T-helper 1 cell (primary cell): ENCODE measurements around the gene PDS5B.
A peak's percentile ranks its signal among the peaks of the same experiment; 100 is the strongest.
"Not testable (repeated sequence)": the region's sequence is repeated elsewhere in the genome, so short reads cannot be mapped to it uniquely, and the experiment has no call there.

ENCODE experiments used
- DNase-seq, 5 donors: peaks; one replicate each; pipeline ENCODE4 v3.0.0-alpha.2; 2012 to 2020

Gene PDS5B

GRCh38 chr13:32728327-32728726, 142.1 kb downstream of the PDS5B start:
- no peak for DNase-seq

DNA sequence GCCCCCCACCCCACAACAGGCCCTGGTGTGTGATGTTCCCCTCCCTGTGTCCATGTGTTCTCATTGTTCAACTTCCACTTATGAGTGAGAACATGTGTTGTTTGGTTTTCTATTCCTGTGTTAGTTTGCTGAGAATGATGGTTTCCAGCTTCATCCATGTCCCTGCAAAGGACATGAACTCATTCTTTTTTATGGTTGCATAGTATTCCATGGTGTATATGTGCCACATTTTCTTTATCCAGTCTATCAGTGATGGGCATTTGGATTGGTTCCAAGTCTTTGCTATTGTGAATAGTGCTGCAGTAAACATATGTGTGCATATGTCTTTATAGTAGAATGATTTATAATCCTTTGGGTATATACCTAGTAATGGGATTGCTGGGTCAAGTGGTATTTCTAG, 142.8 kb downstream of the PDS5B start:
- DNase-seq = not testable (repeated sequence)

DNA sequence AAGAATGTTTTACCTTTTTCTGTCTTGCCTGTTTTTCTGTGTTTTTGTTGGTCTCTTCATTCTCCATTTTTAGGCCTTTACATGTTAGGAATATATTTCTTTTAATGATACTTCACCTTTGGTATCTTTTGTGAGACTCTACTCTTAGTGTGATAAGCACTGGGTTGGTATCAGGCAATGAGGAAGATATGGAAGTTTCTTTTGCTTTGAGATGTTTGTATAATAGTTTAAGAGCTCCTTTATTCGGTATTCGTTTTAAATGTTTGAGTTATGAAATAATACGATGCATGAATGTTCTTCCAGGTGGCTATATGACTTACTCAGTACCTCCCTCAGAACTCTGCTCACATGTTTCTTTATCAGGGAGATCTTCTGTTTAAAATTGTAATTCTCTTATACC, 144.8 kb downstream of the PDS5B start:
- DNase-seq = no peak

GRCh38 chr13:32731576-32731975, 145.3 kb downstream of the PDS5B start:
- peak in 1 of 5 donors; percentile 7 for DNase-seq

- DNase-seq = no peak
These were observed 147.4 kb downstream of the PDS5B start for GRCh38 chr13:32733690-32734089.

DNA sequence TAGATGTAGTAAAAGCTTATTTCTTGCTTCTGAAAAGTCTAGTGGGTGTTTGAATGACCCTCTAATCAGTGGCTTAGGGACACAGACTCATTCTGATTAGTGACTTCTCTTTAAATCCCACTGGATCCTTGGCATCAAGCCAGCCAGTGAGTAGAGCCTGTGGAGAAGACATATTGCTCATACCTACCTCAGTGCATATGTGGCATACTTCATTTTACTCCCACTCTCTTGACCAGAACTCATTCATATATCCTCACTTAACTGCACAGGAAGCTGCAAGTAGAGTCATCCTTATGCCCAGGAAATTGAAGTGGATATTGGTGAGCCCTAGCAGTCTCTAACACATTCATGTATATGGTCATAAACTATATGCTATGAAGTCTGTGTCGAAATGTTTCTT, 148.3 kb downstream of the PDS5B start:
- no peak for DNase-seq

DNA sequence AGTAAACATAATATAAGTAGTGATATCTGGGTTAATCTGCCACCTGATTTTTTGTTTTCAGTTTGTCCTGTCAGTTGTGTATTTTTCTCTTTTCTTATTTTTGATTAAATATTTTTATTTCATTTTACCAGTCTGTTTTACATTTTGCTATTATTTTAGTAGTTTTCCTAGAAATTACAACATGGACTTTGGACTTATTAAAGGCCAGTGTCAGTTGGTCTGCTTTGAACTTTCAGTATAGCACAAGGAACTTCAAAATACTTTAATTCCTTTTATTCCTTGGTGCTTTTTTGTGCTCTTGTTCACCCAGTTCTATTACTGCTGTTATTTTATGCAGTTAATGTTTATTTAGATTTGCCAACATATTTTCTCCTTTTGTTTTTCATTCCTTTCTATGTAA, 149.6 kb downstream of the PDS5B start:
- no peak for DNase-seq

GRCh38 chr13:32736648-32737047, 150.4 kb downstream of the PDS5B start:
- no peak for DNase-seq

DNA sequence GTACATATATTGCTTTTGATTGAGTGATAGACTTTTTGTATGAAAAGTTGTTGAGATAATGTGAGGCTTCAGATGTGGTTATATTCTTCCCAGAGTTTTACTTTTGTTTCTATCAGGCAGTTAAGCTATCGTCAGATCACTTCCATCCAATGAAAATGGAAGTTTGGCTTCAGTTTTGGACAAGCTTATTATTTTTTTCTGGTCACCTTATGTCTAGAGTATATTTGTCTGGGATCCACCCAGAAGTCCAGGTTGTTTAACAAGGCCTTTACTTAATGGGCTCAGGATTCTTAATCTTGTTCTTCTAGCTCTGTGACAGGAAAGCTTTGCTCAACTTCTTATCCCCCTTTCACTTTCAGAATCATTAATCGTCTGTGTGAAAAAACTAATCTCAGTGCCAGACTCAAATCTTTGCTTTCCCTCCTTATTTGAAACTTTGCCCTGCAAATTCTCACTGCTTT, 150.9 kb downstream of the PDS5B start:
- DNase-seq = peak in 1 of 5 donors; percentile 55

DNA sequence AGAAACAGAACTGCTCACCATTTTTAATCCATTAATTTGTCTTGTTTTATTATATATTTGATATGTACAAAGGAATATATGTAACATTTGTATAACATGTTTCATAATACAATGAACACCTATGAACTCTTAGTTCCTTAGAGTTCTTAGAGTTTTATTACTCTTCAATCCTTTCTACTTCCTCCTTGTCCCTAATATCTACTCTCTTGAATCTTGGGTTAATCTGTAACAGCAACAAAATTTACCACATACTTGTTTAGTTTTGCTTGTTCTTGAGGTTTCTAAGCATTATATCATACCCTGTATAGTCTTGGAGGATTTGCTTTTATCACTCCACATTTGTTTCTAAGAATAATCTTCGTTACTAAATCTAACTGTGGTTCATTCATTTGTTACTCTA, 151.4 kb downstream of the PDS5B start:
- no peak for DNase-seq

DNA sequence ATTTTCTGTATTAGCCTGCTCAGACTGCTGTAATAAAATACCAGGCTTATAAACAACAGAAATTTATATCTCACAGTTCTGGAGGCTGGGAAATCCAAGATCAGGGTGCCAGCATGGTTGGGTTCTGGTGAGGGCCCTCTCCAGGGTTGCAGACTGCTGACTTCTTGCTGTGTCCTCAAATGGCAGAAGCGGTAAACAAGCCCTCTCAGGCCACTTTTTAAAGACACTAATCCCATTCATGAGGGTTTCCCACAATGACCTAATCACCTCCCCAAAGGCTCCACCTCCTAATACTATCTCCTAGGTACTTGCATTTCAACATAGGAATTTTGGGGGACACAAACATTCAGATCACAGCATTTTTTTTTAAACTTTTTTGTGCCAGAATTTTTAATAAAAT, 159.3 kb downstream of the PDS5B start:
- no peak for DNase-seq

GRCh38 chr13:32746474-32746873, 160.2 kb downstream of the PDS5B start:
- DNase-seq = no peak

DNA sequence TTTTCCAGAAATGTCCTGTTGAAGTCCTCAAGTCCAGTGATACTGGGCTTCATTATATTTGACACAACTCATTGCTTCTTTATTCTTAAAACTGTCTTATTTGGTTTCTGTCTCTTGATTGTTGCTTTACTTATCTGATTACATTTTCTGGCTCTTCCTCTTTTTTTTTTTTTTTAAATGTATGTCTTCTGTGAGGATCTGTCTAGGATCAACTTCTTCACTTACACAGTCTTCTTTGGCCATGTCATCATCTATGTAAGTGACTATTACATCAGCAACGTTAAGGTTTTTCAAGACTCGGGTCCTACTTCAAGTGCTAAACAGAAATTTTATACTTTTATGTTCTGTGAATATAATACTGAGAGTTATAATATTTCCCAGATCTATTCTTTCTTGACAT, 162.1 kb downstream of the PDS5B start:
- DNase-seq = no peak

DNA sequence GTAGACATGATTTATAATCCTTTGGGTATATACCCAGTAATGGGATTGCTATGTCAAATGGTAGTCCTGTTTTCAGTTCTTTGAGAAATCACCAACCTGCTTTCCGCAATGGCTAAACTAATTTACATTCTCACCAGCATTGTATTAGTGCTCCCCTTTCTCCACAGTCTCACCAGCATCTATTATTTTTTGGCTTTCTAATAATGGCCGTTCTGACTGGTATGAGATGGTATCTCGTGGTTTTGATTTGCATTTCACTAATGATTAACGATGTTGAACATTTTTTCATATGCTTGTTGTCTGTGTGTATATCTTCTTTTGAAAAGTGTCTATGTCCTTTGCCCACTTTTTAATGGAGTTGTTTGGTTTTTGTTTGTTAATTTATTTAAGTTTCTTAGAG, 165.1 kb downstream of the PDS5B start:
- no peak for DNase-seq

GRCh38 chr13:32752311-32752710, 166.1 kb downstream of the PDS5B start:
- no peak for DNase-seq

DNA sequence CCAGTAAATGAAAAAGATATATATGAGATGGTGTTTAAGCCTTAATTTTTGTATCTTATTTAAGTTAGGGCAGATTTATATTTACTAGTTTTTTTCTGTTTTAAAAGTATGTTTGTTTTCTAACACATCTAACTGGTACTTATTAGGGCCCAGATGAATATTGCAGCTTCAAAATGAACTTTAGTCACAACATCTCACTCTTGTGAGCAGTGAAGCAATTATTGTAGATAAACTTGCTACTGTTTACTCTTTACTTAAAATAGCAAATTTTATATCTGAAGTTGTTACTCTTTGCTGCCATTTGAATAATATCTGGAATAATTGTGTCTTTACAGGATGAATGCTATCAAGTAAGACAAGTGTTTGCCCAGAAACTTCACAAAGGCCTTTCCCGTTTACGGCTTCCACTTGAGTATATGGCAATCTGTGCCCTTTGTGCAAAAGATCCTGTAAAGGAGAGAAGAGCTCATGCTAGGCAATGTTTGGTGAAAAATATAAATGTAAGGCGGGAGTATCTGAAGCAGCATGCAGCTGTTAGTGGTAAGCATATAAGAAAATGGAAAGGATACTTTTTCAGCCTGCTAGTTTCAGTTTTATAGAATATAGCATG, 166.8 kb downstream of the PDS5B start:
- no peak for DNase-seq

GRCh38 chr13:32754179-32754578, 167.9 kb downstream of the PDS5B start:
- DNase-seq = no peak

- DNase-seq = no peak
These were observed 172.9 kb downstream of the PDS5B start for GRCh38 chr13:32759152-32759551.

DNA sequence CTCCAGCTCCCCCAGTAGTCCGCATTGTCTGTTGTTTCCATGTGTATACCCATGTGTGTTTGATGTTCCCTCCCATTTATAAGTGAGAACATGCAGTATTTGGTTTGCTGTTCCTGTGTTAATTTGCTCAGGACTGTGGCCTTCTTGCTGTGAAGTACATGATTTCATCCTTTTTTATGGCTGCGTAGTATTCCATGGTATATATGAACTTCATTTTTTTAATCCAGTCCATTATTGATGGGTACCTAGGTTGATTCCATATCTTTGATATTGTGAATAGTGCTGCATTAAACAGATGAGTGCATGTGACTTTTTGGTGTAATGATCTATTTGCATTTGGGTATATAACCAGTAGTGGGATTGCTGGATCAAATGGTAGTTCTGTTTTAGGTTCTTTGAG, 175.2 kb downstream of the PDS5B start:
- no peak for DNase-seq

DNA sequence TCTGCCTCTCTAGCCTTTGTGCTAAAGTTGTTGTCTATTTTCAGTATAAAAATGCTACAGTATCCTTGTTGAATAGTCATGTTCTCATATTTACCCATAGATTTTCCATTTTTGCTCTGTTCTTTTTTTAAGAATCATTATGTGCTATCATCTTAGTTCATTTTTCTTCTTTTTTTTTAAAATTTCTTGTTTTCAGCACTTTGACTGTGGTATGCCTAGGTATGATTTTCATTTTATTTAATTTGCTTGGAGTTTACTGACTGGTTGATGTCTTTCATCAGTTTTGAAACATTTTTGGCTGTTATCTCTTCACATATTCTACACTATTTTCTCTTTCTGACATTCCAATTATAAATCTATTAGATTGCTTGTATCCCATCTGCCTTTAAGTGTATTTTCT, 192.9 kb downstream of the PDS5B start:
- DNase-seq = no peak

DNA sequence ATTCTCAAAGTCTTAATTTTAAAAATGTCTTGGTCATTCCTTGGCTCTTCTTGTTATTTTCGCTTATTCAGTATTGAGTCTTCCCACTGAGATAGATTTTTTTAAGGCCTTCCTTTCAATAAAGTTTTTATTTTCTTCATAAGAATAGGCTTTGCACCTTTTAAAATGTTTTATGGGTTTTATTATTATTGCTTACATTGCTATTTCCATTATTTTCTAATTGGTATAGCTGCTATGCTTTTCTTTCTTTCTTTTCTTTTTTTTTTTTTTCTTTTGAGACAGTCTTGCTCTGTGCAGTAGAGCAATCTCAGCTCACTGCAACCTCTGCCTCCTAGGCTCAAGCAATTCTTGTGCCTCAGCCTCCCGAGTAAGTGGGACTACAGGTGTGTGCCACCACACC, 195.7 kb downstream of the PDS5B start:
- no peak for DNase-seq

DNA sequence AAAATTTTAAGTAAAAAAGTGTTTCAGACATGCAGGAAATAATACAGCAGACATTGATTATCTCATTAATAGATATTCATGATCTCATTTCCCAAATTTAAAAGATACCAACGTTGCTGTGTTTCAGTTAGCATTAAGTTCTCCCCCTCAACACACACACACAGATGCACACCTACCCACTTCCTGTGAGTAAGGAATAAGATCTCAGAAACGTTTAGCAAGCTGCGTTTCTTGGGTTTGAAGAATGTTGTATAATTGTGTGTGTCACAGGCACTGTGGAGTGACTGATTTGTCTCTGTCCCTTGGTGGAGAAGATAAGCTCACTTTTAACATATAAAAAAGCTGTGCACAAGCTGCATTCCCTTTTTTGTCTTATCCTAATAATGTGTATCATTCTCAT, 196.8 kb downstream of the PDS5B start:
- peak in 1 of 5 donors; percentile 48 for DNase-seq

GRCh38 chr13:32790731-32791130, 204.5 kb downstream of the PDS5B start:
- DNase-seq = no peak

DNA sequence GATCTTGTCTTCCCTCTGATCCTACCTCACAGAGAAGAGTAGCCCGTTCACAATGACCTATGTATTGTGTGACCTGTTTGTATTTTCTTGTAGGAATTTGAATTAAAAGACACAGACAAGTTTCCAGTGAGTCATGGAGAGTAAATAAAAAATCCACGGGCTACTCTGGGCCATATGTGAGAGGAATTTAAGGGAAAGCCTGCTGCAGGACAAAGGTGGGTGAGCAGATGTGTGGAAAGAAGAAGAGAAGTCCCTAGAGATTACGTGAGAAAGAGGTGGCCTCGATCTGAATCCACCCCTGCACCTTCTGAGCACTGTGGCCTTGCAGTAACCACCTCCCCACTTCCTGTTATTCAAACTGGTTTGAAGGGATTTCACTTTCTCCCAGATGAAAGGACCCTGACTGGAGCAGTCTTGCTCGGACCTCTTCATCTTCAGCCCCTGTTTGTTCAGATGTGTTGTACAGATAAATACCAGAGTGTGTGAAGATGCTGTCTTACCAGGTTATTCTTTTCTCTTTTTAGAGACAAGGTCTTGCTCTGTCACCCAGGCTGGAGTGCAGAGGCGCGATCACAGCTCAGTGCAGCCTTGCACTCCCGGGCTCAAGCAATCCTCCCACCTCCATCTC, 205.4 kb downstream of the PDS5B start:
- DNase-seq = peak in 2 of 5 donors; percentile 1 to 64

GRCh38 chr13:32796754-32797153, 210.5 kb downstream of the PDS5B start:
- DNase-seq = no peak
